Activated naive CD8-positive, alpha-beta T cell treated with anti-CD3 and anti-CD28 coated beads for 36 hours (primary cell): ENCODE data around the gene STAM. TPM values are rescaled to one million over a fixed set of nuclear protein-coding genes. Genes with fewer than 3 reads are reported as not detected.

ENCODE experiments used
- DNase-seq: peaks from one replicate; pipeline ENCODE4 v3.0.0; 2021
- H3K27ac Mint-ChIP-seq: one replicate; pipeline ENCODE4 v1.8.0; 2022; ENCODE audit warnings: mild to moderate bottlenecking, moderate library complexity, mixed read lengths
- H3K27me3 Mint-ChIP-seq: one replicate; pipeline ENCODE4 v1.8.0; 2022; ENCODE audit warnings: mild to moderate bottlenecking, mixed read lengths
- H3K36me3 Mint-ChIP-seq: one replicate; pipeline ENCODE4 v1.8.0; 2021; ENCODE audit warnings: mild to moderate bottlenecking, mixed read lengths
- H3K4me1 Mint-ChIP-seq: one replicate; pipeline ENCODE4 v1.8.0; 2021; ENCODE audit warnings: mixed read lengths
- H3K4me3 Mint-ChIP-seq: one replicate; pipeline ENCODE4 v1.8.0; 2022; ENCODE audit warnings: mild to moderate bottlenecking, moderate library complexity, mixed read lengths
- H3K9me3 Mint-ChIP-seq: one replicate; pipeline ENCODE4 v1.8.0; 2022; ENCODE audit warnings: mixed read lengths
- total RNA-seq, 2 experiments: library from RNA; stranded (reverse); gene quantifications; one replicate each; pipeline ENCODE4 v1.2.3, GENCODE V29; 2021

Gene STAM
- total RNA-seq, 2 experiments from 2014 or later, result 21.6 to 22.7 TPM

- Mint-ChIP-seq H3K27me3 (no peaks in the 10 kb centered on the region), H3K9me3 (no peaks in the 10 kb centered on the region), H3K36me3 (peaks cover 1% of the 10 kb centered on the region), H3K4me1 (peaks cover 9% of the 10 kb centered on the region), H3K27ac (no peak overlapping the region), H3K4me3 (no peak overlapping the region)
- DNase-seq, result no peak
These were observed 99.5 kb downstream of the STAM start for GRCh38 chr10:17743437-17743836.

DNA sequence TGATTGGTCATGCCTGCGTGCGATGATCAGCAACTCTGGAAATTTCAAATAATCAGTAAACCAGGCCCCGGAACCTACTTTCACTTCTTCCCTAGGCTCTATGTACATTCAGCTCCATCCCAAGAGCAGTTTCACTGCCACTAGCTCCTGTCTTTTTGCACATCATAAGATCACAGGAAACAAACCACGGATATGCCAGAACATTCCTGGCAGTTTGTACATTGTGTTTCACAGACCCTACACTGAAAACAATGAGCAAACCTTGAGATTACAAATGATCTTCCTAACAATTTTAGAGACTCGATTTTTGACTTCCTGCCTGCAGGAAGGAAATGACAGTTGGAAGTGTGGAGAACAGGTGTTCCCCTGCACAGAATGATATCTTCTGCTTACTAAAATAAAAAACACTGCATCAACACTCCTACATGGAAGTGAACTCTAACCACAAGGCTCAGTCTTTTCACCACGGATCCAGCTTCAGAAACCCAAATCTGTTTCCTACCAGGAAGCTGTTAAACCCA, 100.5 kb downstream of the STAM start:
- Mint-ChIP-seq H3K27ac (no peak overlapping the region), H3K4me1 (peaks cover 9% of the 10 kb centered on the region), H3K36me3 (peaks cover 1% of the 10 kb centered on the region), H3K4me3 (no peak overlapping the region), H3K9me3 (no peaks in the 10 kb centered on the region), H3K27me3 (no peaks in the 10 kb centered on the region)
- DNase-seq, result no peak

GRCh38 chr10:17747883-17748550, 104.1 kb downstream of the STAM start:
- peaks cover 1% of the 10 kb centered on the region for H3K36me3 Mint-ChIP-seq
- DNase-seq, result no peak
- H3K4me3 Mint-ChIP-seq, result no peak overlapping the region
- H3K27me3 Mint-ChIP-seq, result no peaks in the 10 kb centered on the region
- H3K4me1 Mint-ChIP-seq, result peaks cover 5% of the 10 kb centered on the region
- no peaks in the 10 kb centered on the region for H3K9me3 Mint-ChIP-seq
- H3K27ac Mint-ChIP-seq, result no peak overlapping the region

DNA sequence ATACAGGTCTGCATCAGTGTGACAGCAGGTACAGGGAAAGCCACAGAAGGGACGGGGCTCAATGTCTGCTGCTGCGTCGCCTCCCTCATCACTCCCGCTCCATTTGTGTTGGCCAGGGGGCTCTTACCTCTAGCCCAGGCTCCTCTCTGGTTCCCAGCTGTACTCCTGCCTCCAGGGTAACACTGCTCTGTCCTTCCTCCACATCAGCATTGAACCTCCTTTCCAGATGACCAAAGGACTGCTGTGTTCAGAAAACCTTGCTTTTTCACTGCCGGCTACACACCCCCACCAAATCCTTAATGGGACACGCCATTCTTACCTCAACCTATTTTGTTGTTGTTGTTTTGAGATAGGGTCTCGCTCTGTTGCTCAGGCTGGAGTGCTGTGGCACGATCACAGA, 105.9 kb downstream of the STAM start:
- H3K9me3 Mint-ChIP-seq, result no peaks in the 10 kb centered on the region
- H3K4me3 Mint-ChIP-seq, result no peak overlapping the region
- no peaks in the 10 kb centered on the region for H3K4me1 Mint-ChIP-seq
- H3K27me3 Mint-ChIP-seq, result no peaks in the 10 kb centered on the region
- no peak overlapping the region for H3K27ac Mint-ChIP-seq
- DNase-seq, result no peak
- peaks cover 1% of the 10 kb centered on the region for H3K36me3 Mint-ChIP-seq

DNA sequence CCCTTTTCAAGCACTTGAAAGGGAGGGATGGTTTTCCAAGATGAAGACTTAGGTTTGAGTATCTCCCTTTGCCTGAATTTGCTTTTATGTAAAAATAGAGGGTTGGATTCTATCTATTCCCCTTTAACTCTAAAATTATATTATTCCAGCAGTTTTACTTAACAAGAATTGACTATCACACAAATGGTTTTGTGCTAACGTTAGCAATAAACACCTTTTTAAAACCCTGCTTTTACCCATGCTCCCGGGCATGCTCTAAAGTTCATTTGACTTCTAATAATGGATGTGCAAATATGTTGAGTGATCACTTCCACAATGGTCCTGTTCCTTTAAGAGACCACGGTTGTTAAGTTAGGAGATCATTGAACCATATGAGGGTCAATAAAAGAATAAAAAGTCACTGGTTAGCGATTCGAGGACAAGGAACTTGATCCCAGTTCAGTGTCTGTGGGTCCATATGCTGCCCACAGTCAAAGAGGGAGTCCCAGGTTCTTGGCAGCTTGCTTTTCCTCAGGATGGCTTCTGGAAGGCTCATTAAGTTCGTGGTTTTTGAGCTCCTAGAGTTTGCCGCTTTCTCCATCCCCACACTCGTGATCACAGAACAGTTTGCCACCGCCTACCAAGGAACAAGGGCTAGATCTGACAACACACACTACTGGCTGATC, 108.0 kb downstream of the STAM start, which contains the start of gene TMEM236:
Gene TMEM236 (plus strand): TSS at position 421 of the 665 bp plus-strand sequence. CDS start 95 bp downstream, at position 516.
- H3K36me3 Mint-ChIP-seq, result no peaks in the 10 kb centered on the region

GRCh38 chr10:17756557-17757217, 112.7 kb downstream of the STAM start:
- DNase-seq, result peak; percentile 2
- Mint-ChIP-seq H3K36me3 (no peaks in the 10 kb centered on the region), H3K4me3 (no peak overlapping the region), H3K4me1 (peaks cover 6% of the 10 kb centered on the region), H3K27ac (no peak overlapping the region), H3K27me3 (no peaks in the 10 kb centered on the region), H3K9me3 (no peaks in the 10 kb centered on the region)

More for the DNA sequence above, 108.0 kb downstream of the STAM start, which contains the start of gene TMEM236:
- no peak within 1 kb of the TSS for H3K27ac Mint-ChIP-seq
- H3K4me1 Mint-ChIP-seq, result peaks cover 6% of the 10 kb centered on the region
- no peaks in the 10 kb centered on the region for H3K27me3 Mint-ChIP-seq
- H3K4me3 Mint-ChIP-seq, result no peak within 1 kb of the TSS
- DNase-seq, result no peak
- no peaks in the 10 kb centered on the region for H3K9me3 Mint-ChIP-seq

DNA sequence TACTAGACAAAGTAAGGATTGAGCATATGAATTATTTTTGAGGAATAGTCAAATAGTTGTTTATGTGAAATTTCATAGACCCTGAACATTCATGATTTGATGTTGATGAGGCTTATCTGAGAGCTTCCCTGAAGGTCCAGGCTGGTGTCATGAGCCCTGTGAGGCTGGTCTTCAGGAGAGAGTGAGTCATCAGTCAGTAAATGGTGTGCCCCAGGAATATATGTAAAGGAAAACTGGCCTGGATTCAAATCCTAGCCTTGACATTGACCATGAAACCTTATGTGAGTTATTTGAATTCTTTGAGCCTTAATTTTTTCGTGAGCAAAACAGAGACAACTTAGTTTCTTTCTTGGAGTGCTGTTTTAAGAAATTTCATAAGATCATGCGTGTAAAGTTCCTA, 114.2 kb downstream of the STAM start:
- no peaks in the 10 kb centered on the region for H3K36me3 Mint-ChIP-seq
- no peak for DNase-seq
- peaks cover 6% of the 10 kb centered on the region for H3K4me1 Mint-ChIP-seq
- H3K27me3 Mint-ChIP-seq, result no peaks in the 10 kb centered on the region
- H3K27ac Mint-ChIP-seq, result no peak overlapping the region
- no peaks in the 10 kb centered on the region for H3K9me3 Mint-ChIP-seq
- no peak overlapping the region for H3K4me3 Mint-ChIP-seq

GRCh38 chr10:17758896-17759295, 114.9 kb downstream of the STAM start:
- Mint-ChIP-seq H3K9me3 (no peaks in the 10 kb centered on the region), H3K36me3 (no peaks in the 10 kb centered on the region), H3K4me1 (peaks cover 6% of the 10 kb centered on the region), H3K4me3 (no peak overlapping the region), H3K27me3 (no peaks in the 10 kb centered on the region), H3K27ac (no peak overlapping the region)
- DNase-seq, result no peak

GRCh38 chr10:17764142-17764541, 120.2 kb downstream of the STAM start:
- Mint-ChIP-seq H3K36me3 (no peaks in the 10 kb centered on the region), H3K9me3 (peaks cover 4% of the 10 kb centered on the region), H3K4me1 (no peaks in the 10 kb centered on the region), H3K4me3 (no peak overlapping the region), H3K27ac (no peak overlapping the region), H3K27me3 (no peaks in the 10 kb centered on the region)
- no peak for DNase-seq

DNA sequence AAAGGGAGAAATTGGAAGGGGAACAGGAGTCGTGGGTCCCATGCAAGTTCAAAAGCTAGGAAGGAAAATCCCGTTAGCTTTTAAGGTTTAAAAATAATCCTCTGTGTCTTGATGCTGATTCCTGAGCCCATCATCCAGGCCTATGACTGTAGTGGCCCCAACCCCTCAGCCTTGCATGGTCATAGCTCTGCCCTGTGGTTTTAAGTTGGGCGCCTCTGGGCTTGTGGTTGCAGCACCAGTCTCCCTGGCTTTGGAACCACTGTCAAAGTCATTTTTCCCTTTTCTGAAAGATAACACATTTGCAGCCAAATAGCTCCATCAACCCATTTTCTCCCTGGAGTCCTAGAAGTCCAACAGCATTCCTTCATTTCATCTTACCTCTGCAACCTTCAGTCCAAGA, 121.7 kb downstream of the STAM start:
- Mint-ChIP-seq H3K9me3 (peaks cover 4% of the 10 kb centered on the region), H3K27ac (no peak overlapping the region), H3K36me3 (no peaks in the 10 kb centered on the region), H3K4me1 (no peaks in the 10 kb centered on the region), H3K27me3 (no peaks in the 10 kb centered on the region), H3K4me3 (no peak overlapping the region)
- no peak for DNase-seq

Other genes starting within 250 kb of the STAM start
- gene ST8SIA6, start 189.6 kb upstream of the STAM start, total RNA-seq, result not detected
- 1 to 10 TPM; 3.5 TPM for gene HACD1, start 26.8 kb upstream of the STAM start, total RNA-seq
- gene TMEM236, start 108.0 kb downstream of the STAM start, total RNA-seq, result under 1 TPM; 0.04 to 0.12 TPM
- under 1 TPM in 1 of 2 experiments, not detected in 1; 0.06 TPM for gene MRC1, start 165.2 kb downstream of the STAM start, total RNA-seq